ENCODE results near the gene NDUFB11. TPM values are rescaled to one million over a fixed set of nuclear protein-coding genes. Genes with fewer than 3 reads are reported as not detected.

NDUFB11 gene
- total and polyA plus RNA-seq, 9 of the 15 experiments (the other 6 are each of a cell fraction or from before 2014, with no cell fraction given) = 20.9 to 269 (median 86.8) TPM

- TF ChIP-seq, protein P1, sequence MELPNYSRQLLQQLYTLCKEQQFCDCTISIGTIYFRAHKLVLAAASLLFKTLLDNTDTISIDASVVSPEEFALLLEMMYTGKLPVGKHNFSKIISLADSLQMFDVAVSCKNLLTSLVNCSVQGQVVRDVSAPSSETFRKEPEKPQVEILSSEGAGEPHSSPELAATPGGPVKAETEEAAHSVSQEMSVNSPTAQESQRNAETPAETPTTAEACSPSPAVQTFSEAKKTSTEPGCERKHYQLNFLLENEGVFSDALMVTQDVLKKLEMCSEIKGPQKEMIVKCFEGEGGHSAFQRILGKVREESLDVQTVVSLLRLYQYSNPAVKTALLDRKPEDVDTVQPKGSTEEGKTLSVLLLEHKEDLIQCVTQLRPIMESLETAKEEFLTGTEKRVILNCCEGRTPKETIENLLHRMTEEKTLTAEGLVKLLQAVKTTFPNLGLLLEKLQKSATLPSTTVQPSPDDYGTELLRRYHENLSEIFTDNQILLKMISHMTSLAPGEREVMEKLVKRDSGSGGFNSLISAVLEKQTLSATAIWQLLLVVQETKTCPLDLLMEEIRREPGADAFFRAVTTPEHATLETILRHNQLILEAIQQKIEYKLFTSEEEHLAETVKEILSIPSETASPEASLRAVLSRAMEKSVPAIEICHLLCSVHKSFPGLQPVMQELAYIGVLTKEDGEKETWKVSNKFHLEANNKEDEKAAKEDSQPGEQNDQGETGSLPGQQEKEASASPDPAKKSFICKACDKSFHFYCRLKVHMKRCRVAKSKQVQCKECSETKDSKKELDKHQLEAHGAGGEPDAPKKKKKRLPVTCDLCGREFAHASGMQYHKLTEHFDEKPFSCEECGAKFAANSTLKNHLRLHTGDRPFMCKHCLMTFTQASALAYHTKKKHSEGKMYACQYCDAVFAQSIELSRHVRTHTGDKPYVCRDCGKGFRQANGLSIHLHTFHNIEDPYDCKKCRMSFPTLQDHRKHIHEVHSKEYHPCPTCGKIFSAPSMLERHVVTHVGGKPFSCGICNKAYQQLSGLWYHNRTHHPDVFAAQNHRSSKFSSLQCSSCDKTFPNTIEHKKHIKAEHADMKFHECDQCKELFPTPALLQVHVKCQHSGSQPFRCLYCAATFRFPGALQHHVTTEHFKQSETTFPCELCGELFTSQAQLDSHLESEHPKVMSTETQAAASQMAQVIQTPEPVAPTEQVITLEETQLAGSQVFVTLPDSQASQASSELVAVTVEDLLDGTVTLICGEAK (IDR thresholded peaks at IDR 0.05) = peak; percentile 44; the same call in 1 of the 2 replicates
- TF ChIP-seq, protein P1 (CRISPR knock-in tag; IDR thresholded peaks at IDR 0.05) = no peak
- TF ChIP-seq TFAP4 (CRISPR knock-in tag; IDR thresholded peaks at IDR 0.05; ENCODE audit: borderline replicate concordance) (peak; percentile 81), ZFX (CRISPR knock-in tag; IDR thresholded peaks at IDR 0.05) (peak; percentile 83), BRD9 (IDR thresholded peaks at IDR 0.05; ENCODE audit: low read depth, partially characterized antibody) (peak; percentile 77), ATF7 (IDR thresholded peaks at IDR 0.05) (peak; percentile 54; the same call in 1 of the 2 replicates), KLF16 (IDR thresholded peaks at IDR 0.05) (no peak), NR2C1 (IDR thresholded peaks at IDR 0.05) (no peak), NR2C1 (tag; IDR thresholded peaks at IDR 0.05) (0 out of 2 replicates have a peak, but pooled peaks have one; percentile 47), PRMT5 (CRISPR knock-in tag; IDR thresholded peaks at IDR 0.05) (no peak), MYNN (IDR thresholded peaks at IDR 0.05) (no peak), MYNN (CRISPR knock-in tag; IDR thresholded peaks at IDR 0.05) (no peak), PBX2 (CRISPR knock-in tag; IDR thresholded peaks at IDR 0.05; ENCODE audit: low read depth) (peak; percentile 91), PBX2 (tag; conservative IDR thresholded peaks at IDR 0.05; ENCODE audit: low read depth) (peak; percentile 99)
- TF ChIP-seq, protein P2, sequence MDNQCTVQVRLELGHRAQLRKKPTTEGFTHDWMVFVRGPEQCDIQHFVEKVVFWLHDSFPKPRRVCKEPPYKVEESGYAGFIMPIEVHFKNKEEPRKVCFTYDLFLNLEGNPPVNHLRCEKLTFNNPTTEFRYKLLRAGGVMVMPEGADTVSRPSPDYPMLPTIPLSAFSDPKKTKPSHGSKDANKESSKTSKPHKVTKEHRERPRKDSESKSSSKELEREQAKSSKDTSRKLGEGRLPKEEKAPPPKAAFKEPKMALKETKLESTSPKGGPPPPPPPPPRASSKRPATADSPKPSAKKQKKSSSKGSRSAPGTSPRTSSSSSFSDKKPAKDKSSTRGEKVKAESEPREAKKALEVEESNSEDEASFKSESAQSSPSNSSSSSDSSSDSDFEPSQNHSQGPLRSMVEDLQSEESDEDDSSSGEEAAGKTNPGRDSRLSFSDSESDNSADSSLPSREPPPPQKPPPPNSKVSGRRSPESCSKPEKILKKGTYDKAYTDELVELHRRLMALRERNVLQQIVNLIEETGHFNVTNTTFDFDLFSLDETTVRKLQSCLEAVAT (IDR thresholded peaks at IDR 0.05) = peak in 1 of 2 experiments; percentile 86; a peak in 2 of 4 replicates
Measured at GRCh38 chrX:47129157-47129898, 15.2 kb downstream of the NDUFB11 start (continued).
